ENCODE results near the gene GPC4. TPM values are rescaled to one million over a fixed set of nuclear protein-coding genes. Genes with fewer than 3 reads are reported as not detected.

The GPC4 gene
- total and polyA plus RNA-seq, 4 donors = 0.23 to 1.3 (median 0.71) TPM

DNA sequence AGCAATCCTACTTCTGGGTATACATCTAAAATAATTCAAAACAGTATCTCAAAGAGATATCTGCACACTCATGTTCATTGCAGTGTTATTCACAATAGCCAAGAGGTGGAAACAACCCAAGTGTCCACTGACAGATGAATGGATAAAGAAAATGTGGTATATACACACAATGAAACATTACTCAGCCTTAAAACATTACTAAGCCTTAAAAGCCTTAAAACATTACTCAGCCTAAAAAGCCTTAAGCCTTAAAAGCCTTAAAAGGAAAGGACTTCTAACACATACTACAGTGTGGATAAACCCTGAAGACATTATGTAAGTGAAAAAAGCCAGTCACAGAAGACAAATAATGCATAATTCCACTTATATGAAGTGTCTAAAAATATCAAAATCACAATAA lies 156.8 kb downstream of the GPC4 start:
- no peak for TF ChIP-seq HNF4G (IDR thresholded peaks at IDR 0.05)
- TF ChIP-seq, protein P1, sequence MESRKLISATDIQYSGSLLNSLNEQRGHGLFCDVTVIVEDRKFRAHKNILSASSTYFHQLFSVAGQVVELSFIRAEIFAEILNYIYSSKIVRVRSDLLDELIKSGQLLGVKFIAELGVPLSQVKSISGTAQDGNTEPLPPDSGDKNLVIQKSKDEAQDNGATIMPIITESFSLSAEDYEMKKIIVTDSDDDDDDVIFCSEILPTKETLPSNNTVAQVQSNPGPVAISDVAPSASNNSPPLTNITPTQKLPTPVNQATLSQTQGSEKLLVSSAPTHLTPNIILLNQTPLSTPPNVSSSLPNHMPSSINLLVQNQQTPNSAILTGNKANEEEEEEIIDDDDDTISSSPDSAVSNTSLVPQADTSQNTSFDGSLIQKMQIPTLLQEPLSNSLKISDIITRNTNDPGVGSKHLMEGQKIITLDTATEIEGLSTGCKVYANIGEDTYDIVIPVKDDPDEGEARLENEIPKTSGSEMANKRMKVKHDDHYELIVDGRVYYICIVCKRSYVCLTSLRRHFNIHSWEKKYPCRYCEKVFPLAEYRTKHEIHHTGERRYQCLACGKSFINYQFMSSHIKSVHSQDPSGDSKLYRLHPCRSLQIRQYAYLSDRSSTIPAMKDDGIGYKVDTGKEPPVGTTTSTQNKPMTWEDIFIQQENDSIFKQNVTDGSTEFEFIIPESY (IDR thresholded peaks at IDR 0.05) = no peak
- TF ChIP-seq FOXA2 (IDR thresholded peaks at IDR 0.05) = no peak
- no peak for TF ChIP-seq RAD21 (IDR thresholded peaks at IDR 0.05)
- no peak for TF ChIP-seq EGR1 (IDR thresholded peaks at IDR 0.05; ENCODE audit: low read depth in 2 of 2)
- no peak for TF ChIP-seq FOXA1 (IDR thresholded peaks at IDR 0.05)
- no peak for TF ChIP-seq TAF1 (conservative IDR thresholded peaks at IDR 0.05)
- TF ChIP-seq, protein P2, sequence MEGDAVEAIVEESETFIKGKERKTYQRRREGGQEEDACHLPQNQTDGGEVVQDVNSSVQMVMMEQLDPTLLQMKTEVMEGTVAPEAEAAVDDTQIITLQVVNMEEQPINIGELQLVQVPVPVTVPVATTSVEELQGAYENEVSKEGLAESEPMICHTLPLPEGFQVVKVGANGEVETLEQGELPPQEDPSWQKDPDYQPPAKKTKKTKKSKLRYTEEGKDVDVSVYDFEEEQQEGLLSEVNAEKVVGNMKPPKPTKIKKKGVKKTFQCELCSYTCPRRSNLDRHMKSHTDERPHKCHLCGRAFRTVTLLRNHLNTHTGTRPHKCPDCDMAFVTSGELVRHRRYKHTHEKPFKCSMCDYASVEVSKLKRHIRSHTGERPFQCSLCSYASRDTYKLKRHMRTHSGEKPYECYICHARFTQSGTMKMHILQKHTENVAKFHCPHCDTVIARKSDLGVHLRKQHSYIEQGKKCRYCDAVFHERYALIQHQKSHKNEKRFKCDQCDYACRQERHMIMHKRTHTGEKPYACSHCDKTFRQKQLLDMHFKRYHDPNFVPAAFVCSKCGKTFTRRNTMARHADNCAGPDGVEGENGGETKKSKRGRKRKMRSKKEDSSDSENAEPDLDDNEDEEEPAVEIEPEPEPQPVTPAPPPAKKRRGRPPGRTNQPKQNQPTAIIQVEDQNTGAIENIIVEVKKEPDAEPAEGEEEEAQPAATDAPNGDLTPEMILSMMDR (IDR thresholded peaks at IDR 0.05; ENCODE audit: low read depth, low read length, missing input control) = no peak
- TF ChIP-seq SP1 (IDR thresholded peaks at IDR 0.05) = no peak
- no peak for TF ChIP-seq NR2F2 (IDR thresholded peaks at IDR 0.05)
- TF ChIP-seq HNF4A (conservative IDR thresholded peaks at IDR 0.05) = no peak
- TF ChIP-seq YY1 (IDR thresholded peaks at IDR 0.05) = no peak
- TF ChIP-seq MAX (IDR thresholded peaks at IDR 0.05) = no peak
- no peak for TF ChIP-seq ATF3 (IDR thresholded peaks at IDR 0.05)
- no peak for TF ChIP-seq GABPA (IDR thresholded peaks at IDR 0.05 in 1 of 2, conservative IDR thresholded peaks at IDR 0.05 in 1 of 2)
- TF ChIP-seq JUND (IDR thresholded peaks at IDR 0.05) = no peak
- no peak for TF ChIP-seq REST (IDR thresholded peaks at IDR 0.05)
- TF ChIP-seq RXRA (IDR thresholded peaks at IDR 0.05) = no peak
- no peak overlapping the region for H3K27ac ChIP-seq (ENCODE audit: low read depth in 1 of 2, low read length in 2 of 2)

More for the DNA sequence above, 156.8 kb downstream of the GPC4 start:
- no peaks in the 10 kb centered on the region for H3K36me3 ChIP-seq (ENCODE audit: control insufficient read depth in 4 of 4, insufficient read depth in 3 of 4, low read depth in 1 of 4, low read length in 3 of 4)
- no peak overlapping the region for H3K9ac ChIP-seq (ENCODE audit: low read depth in 1 of 2, low read length in 2 of 2)
- no peak for DNase-seq (ENCODE audit: low spot score)
- H3K4me3 ChIP-seq (ENCODE audit: low read depth in 1 of 3, low read length in 3 of 3) = no peak overlapping the region
- no peaks in the 10 kb centered on the region for H3K9me3 ChIP-seq (ENCODE audit: control insufficient read depth in 4 of 4, low read length in 3 of 4)
- no peaks in the 10 kb centered on the region for H3K4me1 ChIP-seq (ENCODE audit: control insufficient read depth in 4 of 4, insufficient read depth in 4 of 4, low read length in 3 of 4)
- H3K27me3 ChIP-seq (ENCODE audit: control insufficient read depth in 4 of 4, insufficient read depth in 4 of 4, low read length in 3 of 4) = peaks cover 0 to 5% (median 0%) of the 10 kb centered on the region in 4 donors
